GM19452 (cell line): Measurements from ENCODE around the gene CEBPB.
"Not testable (repeated sequence)": the region's sequence is repeated elsewhere in the genome, so short reads cannot be mapped to it uniquely, and the experiment has no call there.

Experiments used
- ATAC-seq: cut with Tn5 transposase; IDR thresholded peaks from one replicate; pipeline ENCODE4 v1.9.1; 2021; ENCODE audit not compliant: unreplicated experiment

CEBPB gene

DNA sequence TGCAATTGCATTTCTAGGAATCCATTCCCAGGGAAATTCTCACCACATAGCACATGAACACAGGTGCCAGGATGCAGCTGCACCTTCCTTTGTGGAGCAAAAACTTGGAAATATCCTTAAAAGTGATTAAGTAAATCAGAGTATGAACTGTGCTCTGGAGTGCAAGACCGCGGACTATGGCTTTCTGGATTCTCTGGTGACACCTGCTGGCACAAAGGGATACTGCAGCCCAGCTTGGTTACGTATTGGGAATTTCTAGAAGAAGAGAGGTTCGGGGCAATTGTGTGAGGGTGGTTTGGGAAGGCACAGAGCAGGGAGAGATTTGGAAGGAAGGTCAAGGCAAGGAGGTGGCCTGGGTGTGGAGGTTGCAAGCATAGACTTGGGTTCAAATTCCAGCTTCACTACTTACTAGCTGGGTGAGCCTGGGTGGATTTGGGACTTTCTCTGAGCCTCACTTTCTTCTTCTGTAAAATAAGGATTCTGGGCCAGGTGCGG lies 21.3 kb upstream of the CEBPB start:
- no peak for ATAC-seq

DNA sequence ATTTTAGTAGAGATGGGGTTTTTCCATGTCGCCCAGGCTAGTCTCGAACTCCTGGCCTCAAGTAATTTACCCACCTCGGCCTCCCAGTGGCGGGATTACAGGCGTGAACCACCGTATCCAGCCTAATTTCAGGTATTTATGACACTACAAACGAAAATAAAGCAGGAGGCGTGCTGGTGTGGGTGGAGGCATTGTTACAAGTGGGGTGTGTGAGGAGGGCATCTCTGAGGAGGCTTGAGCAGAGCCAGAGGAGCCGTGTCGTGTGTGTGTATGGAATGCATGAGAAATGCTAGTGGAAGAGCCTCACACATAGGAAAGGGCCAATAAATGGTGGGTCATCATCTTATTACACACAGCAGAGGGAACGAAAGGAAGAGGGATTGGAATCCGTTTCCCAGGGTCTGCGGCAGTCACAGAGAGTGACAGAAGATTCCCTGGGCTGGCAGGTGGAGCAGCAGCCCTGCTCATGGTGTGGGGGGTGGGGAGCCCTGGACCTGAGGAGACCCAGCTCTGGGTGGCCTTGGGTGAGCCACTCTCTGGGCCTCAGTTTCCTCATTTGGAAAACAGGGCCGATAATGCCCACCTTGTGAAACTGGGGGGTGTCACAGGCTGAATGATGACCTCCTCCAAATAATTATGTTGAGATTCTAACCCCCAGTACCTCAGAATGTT lies 19.9 kb upstream of the CEBPB start:
- no peak for ATAC-seq

- no peak for ATAC-seq
Measured at GRCh38 chr20:50172347-50173013, 18.1 kb upstream of the CEBPB start.

- ATAC-seq, result no peak
Measured at GRCh38 chr20:50174456-50174855, 16.2 kb upstream of the CEBPB start.

DNA sequence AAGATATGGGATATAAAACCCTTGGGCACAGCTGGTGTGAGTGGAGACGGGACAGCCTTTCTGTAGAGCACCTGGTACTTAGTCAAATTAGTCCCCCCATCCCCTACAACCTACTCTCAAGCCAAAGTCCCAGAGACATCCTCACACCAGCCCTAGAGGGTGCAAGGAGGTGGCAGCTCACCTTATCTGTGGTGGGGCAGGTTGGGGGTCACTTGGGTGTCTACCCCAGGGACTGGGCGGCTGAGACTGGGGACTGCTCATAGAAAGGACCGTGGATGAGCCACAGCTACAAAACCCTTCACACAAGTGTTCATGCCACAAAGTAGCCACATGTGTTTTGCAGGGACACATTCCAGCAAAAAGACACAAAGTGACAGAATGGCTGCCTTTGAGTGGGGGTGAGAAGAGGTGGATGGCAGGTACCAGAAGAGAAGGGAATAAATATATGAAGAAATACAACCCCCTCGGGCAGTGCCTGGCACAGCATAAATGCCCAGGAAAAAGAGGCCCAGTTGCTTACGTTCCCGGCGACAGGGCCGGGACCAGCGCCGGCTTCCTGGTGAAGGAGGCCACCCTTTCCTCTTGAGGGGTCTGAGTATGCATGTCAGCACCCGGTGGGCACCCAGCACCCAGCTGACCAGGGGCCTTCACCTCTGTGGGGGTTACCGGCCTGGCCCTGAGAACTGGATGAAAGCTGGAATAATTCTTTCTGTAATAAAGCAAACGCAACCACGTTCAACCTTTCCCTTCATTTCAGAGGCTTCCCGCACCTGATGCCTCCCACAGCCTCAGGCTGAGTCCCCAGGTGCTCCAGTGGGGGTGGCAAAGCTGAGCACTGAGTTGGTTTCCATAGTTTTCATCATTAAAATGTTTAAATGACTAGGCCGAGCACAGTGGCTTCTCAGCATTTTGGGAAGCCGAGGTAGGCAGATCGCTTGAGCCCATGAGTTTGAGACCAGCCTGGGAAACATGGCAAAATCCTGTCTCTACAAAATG lies 14.4 kb upstream of the CEBPB start:
- no peak for ATAC-seq

GRCh38 chr20:50178672-50179071 lies 12.0 kb upstream of the CEBPB start:
- not testable (repeated sequence) for ATAC-seq

DNA sequence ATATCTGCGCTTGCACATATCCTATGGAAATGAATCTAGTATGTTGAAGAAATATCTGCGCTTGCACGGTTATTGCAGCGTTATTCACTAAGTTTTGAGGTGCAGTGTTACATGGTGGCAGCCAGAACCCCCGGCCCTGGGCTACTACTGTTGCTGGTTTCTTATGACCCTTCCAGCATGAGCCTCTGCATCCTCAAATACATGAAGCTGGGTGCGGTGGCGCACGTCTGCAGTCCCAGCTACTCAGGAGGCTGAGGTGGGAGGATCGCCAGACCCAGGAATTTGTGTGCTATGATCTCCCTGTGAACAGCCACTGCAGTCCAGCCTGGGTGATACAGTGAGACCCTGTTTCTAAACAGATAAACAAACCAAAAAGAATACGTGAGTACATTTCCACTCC lies 9.3 kb upstream of the CEBPB start:
- ATAC-seq, result no peak

- ATAC-seq, result no peak
Measured at GRCh38 chr20:50182346-50182745, 8.3 kb upstream of the CEBPB start.

DNA sequence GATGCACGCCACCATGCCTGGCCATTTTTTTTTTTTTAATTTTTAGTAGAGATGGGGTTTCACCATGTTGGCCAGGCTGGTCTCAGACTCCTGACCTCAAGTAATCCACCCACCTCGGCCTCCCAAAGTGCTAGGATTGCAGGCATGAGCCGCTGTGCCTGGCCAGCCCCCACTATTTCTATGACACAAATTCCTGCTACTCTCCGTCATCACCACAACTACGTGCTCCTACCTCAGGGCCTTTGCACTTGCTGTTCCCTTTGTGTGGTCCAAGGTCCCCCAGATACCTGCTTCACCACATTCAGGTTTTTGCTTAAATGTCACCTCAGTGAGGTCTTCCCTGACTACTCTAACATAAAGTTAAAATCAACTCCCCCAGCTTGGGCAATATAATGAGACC lies 5.2 kb upstream of the CEBPB start:
- ATAC-seq, result no peak

DNA sequence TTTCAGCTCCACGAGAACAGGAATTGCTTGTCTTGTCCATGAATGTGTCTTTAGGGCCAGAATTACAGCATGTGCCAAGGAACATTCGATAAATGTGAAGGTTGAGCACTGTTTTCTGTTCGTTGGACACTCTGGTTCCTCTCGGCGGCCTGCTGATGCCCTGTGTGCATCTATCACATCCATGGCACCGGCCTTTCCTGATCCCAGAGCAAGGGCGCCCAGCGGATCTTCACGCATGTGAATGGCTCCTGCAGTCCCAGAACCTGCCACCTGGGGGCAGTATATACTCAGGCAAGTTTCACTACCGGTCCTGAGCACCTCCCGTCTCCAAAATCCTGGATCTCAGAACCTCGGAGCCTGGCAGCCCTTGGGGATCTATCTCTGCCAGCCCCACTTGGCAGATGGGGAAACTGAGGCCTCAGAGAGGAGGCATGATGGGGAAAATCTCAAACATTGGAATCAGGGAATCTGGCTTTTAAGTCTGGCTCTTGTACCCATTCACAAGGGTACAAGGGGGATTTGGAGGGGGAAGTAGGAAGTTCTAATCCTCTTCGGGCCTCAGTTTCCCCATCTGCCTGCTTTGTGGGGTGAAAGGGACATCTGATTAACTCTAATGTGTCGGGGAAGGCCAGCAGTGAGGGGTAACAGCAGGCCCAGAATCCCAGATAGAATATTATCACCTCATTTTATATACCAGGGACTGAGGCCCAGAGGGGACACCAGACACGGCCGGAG lies 4.3 kb upstream of the CEBPB start:
- ATAC-seq, result no peak

DNA sequence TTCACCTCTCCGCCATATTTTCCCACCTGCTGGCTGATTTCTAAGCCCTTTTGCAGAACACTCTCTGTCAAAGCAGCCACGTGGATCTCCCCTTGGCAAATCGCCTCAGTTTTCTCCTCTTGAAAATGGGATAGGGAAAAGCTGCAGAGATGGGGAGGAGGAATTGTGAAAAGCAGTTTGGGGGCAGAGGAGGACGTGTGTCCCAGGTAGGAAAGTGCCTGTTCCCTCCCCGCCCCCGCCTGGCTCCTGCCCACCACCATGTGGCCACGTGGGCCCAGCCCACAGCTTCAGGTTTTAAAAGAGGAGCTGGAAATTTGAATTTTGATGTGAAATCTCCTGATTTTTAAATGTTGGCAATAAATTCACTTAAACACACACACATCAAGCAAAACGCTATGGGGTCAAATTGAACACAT lies 3.6 kb upstream of the CEBPB start:
- no peak for ATAC-seq

DNA sequence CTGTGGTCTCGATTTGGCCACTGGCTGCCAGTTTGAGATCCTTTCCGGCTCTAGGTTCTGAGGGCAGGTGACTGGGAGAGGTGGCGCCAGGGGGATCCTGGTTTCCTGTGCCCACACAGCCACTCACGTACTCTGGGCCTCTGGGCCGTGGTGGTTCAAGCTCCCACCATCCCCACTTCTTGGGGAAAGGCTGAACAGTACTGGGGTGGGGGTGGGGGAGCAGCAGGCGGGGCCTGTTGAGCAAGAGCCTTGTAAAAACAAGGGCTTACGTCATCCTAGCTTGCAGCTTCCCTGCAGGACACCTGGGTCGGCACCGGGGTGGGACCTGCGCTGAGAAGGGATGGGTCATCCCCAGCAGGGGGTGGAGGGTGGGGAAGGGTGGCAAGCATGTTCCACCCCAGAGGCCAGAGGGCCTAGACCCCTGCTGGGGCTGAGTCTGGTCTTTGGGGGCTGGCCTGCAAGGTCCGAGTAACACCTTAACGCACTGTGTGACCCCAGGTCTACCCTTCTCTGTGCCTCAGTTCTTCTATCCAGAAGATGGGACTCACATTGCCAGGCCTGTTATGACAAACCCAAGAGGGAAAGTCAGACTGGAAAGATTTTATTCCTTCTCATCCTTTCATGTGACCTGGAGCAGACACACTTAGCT lies 3.1 kb upstream of the CEBPB start:
- no peak for ATAC-seq

- ATAC-seq, result no peak
Measured at GRCh38 chr20:50188287-50188688, 2.3 kb upstream of the CEBPB start.

- ATAC-seq, result no peak
Measured at GRCh38 chr20:50188879-50189680, 1.6 kb upstream of the CEBPB start.

DNA sequence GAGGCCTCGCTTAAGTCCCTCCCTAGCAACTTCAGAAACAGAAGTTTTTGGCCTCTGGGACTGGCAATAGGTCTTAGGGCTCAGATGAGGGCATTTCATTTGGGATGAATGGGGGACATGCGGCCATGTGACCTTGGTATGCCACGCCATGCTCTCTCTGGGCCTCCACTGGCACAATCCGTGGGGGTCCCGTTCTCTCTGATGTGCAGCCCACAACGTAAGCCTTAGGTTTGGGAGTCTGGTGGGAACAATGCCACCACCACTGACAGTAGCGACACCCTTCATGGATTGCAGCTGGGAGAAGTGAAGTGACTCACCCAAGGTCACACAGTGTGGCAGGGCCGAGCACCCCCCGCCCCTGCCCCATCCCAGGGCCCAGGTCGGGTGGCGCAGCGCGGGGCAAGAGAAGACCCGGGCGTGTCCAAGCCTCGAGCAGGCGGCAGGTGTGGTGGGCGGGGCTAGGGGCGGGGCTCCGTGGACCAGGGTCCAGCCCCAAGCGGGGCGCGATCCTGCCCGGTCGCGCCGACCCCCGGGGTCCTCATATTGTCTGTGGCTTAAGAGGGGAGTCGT lies 864 bp upstream of the CEBPB start:
- no peak for ATAC-seq

DNA sequence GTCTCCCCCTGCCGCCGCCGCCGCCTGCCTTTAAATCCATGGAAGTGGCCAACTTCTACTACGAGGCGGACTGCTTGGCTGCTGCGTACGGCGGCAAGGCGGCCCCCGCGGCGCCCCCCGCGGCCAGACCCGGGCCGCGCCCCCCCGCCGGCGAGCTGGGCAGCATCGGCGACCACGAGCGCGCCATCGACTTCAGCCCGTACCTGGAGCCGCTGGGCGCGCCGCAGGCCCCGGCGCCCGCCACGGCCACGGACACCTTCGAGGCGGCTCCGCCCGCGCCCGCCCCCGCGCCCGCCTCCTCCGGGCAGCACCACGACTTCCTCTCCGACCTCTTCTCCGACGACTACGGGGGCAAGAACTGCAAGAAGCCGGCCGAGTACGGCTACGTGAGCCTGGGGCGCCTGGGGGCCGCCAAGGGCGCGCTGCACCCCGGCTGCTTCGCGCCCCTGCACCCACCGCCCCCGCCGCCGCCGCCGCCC lies 474 bp downstream of the CEBPB start:
- peak; percentile 14 for ATAC-seq

DNA sequence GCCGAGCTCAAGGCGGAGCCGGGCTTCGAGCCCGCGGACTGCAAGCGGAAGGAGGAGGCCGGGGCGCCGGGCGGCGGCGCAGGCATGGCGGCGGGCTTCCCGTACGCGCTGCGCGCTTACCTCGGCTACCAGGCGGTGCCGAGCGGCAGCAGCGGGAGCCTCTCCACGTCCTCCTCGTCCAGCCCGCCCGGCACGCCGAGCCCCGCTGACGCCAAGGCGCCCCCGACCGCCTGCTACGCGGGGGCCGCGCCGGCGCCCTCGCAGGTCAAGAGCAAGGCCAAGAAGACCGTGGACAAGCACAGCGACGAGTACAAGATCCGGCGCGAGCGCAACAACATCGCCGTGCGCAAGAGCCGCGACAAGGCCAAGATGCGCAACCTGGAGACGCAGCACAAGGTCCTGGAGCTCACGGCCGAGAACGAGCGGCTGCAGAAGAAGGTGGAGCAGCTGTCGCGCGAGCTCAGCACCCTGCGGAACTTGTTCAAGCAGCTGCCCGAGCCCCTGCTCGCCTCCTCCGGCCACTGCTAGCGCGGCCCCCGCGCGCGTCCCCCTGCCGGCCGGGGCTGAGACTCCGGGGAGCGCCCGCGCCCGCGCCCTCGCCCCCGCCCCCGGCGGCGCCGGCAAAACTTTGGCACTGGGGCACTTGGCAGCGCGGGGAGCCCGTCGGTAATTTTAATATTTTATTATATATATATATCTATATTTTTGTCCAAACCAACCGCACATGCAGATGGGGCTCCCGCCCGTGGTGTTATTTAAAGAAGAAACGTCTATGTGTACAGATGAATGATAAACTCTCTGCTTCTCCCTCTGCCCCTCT lies 1.1 kb downstream of the CEBPB start:
- ATAC-seq, result peak; percentile 31
